ENCODE data around the gene CFAP74.
A peak's percentile ranks its signal among the peaks of the same experiment; 100 is the strongest.
"Not testable (repeated sequence)": the region's sequence is repeated elsewhere in the genome, so short reads cannot be mapped to it uniquely, and the experiment has no call there.

The CFAP74 gene

GRCh38 chr1:1893997-1894353, 109.6 kb downstream of the CFAP74 start:
- no peak for DNase-seq

GRCh38 chr1:1893291-1893985, 110.1 kb downstream of the CFAP74 start:
- DNase-seq = no peak

GRCh38 chr1:1892763-1893120, 110.8 kb downstream of the CFAP74 start:
- DNase-seq = no peak

- no peak for DNase-seq
Observed at GRCh38 chr1:1892079-1892762, 111.4 kb downstream of the CFAP74 start.

- DNase-seq = peak; percentile 72
Observed at GRCh38 chr1:1891349-1892078, 112.1 kb downstream of the CFAP74 start.

- DNase-seq = peak; percentile 91
Observed at GRCh38 chr1:1890506-1891348, 112.9 kb downstream of the CFAP74 start, which contains the start of gene GNB1. GNB1 (minus strand) TSS chr1:1891087; CDS start chr1:1825453, 65,634 bp downstream.

GRCh38 chr1:1889847-1890505, 113.6 kb downstream of the CFAP74 start:
- peak; percentile 19 for DNase-seq

GRCh38 chr1:1889090-1889750, 114.4 kb downstream of the CFAP74 start:
- no peak for DNase-seq

- not testable (repeated sequence) for DNase-seq
Observed at GRCh38 chr1:1883890-1884289, 119.7 kb downstream of the CFAP74 start.

- DNase-seq = no peak
Observed at GRCh38 chr1:1883092-1883873, 120.3 kb downstream of the CFAP74 start.

GRCh38 chr1:1881727-1882126, 121.9 kb downstream of the CFAP74 start:
- DNase-seq = no peak

GRCh38 chr1:1880617-1881312, 122.8 kb downstream of the CFAP74 start:
- DNase-seq = no peak

GRCh38 chr1:1879942-1880341, 123.6 kb downstream of the CFAP74 start:
- DNase-seq = no peak

- no peak for DNase-seq
Observed at GRCh38 chr1:1877865-1878436, 125.6 kb downstream of the CFAP74 start.

- no peak for DNase-seq
Observed at GRCh38 chr1:1876335-1876930, 127.2 kb downstream of the CFAP74 start.

- no peak for DNase-seq
Observed at GRCh38 chr1:1875932-1876331, 127.7 kb downstream of the CFAP74 start.

- DNase-seq = no peak
Observed at GRCh38 chr1:1874901-1875300, 128.7 kb downstream of the CFAP74 start.

- no peak for DNase-seq
Observed at GRCh38 chr1:1873186-1873585, 130.4 kb downstream of the CFAP74 start.

GRCh38 chr1:1872329-1872994, 131.1 kb downstream of the CFAP74 start:
- DNase-seq = no peak
